Renal cortex interstitium (tissue), 11 donors: ENCODE results near the gene KLHL35. TPM values are rescaled to one million over a fixed set of nuclear protein-coding genes. Genes with fewer than 3 reads are reported as not detected.

Experiments
- DNase-seq, 11 donors: peaks; one replicate each; pipeline ENCODE4 v3.0.0-alpha.2; 2013; ENCODE audit warnings: low read depth in 9 of 11, low spot score in 4 of 11; ENCODE audit errors: extremely low read depth in 1 of 11
- polyA plus RNA-seq, 3 donors: library from polyadenylated mRNA; unstranded; fragments of 120-200 nt; gene quantifications; one replicate each; pipeline ENCODE4 v1.2.1, GENCODE V29; 2013; ENCODE audit not compliant: insufficient read length in 3 of 3

KLHL35 gene
- polyA plus RNA-seq, 3 donors: 0.46 to 0.68 (median 0.47) TPM

GRCh38 chr11:75376175-75376574 is 56.8 kb downstream of the KLHL35 start:
- no peak for DNase-seq

DNA sequence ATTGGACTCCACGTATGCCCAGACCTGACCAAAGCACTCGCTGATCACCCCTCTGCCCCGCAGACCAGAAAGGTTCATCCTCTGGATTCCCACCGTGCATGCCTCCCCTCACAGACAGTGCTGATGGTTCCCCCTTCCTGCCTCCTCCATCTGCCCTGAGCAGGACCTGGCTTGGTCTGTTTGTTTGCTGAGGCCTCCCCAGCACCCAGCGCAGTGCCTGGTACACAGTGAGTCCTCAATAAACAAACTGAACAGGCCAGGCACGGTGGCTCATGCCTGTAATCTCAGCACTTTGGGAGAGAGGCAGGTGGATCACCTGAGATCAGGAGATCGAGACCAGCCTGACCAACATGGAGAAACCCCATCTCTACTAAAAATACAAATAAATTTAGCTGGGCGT is 57.4 kb downstream of the KLHL35 start:
- DNase-seq: no peak

DNA sequence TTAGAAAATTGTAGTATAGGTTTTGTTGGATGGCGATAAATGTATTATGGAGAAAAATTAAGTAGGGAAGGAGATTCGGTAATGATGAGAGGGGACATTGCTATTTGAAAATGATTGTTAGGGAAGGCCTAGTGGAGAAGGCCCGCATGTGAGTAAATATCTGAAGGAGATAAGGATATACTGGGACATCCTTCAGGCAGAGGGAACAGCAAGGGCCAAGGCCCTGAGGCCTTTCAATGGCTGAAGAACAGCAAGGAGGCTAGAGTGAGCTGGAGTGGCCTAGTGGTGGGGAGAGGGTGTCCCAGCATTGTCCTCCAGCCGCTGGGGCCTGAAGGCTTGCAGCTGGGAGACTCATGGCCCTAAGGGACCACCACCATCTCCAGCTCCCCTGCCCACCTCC is 58.4 kb downstream of the KLHL35 start:
- DNase-seq: no peak

- DNase-seq: no peak
Observed at GRCh38 chr11:75373201-75373600, 59.8 kb downstream of the KLHL35 start.

Other genes with a start within 250 kb of the KLHL35 start
- under 1 TPM; 0.06 to 0.14 (median 0.11) TPM for gene TPBGL, start 192.4 kb downstream of the KLHL35 start, polyA plus RNA-seq
- 10 to 100 TPM; 18.7 to 28.6 (median 23.8) TPM for gene ARRB1, start 81.5 kb downstream of the KLHL35 start, polyA plus RNA-seq
- gene RPS3, start 33.7 kb downstream of the KLHL35 start, polyA plus RNA-seq: 1,000 to 10,000 TPM; 2,435 to 2,872 (median 2,684) TPM
- 10 to 100 TPM in 2 of 3 donors, 1 to 10 TPM in 1; 9.2 to 13.6 (median 12.1) TPM for gene GDPD5, start 92.7 kb upstream of the KLHL35 start, polyA plus RNA-seq
- 100 to 1,000 TPM; 282 to 410 (median 306) TPM for gene SERPINH1, start 129.1 kb upstream of the KLHL35 start, polyA plus RNA-seq
- 1 to 10 TPM; 5.7 to 8.4 (median 8.1) TPM for gene MAP6, start 235.8 kb upstream of the KLHL35 start, polyA plus RNA-seq